HL-60/S4 (cell line): Measurements from ENCODE around the gene DCLK3.

Experiments used
- in situ Hi-C: fragments of 300-500 bp; cut with MboI; formaldehyde crosslinking; loops from 2 replicates; pipeline ENCODE4 v1.14.3; 2022; ENCODE audit warnings: low sequenced_read_pairs

The DCLK3 gene, protein sequence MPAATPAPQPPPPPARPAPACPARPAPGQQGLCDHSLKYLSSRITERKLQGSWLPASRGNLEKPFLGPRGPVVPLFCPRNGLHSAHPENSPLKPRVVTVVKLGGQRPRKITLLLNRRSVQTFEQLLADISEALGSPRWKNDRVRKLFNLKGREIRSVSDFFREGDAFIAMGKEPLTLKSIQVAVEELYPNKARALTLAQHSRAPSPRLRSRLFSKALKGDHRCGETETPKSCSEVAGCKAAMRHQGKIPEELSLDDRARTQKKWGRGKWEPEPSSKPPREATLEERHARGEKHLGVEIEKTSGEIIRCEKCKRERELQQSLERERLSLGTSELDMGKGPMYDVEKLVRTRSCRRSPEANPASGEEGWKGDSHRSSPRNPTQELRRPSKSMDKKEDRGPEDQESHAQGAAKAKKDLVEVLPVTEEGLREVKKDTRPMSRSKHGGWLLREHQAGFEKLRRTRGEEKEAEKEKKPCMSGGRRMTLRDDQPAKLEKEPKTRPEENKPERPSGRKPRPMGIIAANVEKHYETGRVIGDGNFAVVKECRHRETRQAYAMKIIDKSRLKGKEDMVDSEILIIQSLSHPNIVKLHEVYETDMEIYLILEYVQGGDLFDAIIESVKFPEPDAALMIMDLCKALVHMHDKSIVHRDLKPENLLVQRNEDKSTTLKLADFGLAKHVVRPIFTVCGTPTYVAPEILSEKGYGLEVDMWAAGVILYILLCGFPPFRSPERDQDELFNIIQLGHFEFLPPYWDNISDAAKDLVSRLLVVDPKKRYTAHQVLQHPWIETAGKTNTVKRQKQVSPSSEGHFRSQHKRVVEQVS

DNA sequence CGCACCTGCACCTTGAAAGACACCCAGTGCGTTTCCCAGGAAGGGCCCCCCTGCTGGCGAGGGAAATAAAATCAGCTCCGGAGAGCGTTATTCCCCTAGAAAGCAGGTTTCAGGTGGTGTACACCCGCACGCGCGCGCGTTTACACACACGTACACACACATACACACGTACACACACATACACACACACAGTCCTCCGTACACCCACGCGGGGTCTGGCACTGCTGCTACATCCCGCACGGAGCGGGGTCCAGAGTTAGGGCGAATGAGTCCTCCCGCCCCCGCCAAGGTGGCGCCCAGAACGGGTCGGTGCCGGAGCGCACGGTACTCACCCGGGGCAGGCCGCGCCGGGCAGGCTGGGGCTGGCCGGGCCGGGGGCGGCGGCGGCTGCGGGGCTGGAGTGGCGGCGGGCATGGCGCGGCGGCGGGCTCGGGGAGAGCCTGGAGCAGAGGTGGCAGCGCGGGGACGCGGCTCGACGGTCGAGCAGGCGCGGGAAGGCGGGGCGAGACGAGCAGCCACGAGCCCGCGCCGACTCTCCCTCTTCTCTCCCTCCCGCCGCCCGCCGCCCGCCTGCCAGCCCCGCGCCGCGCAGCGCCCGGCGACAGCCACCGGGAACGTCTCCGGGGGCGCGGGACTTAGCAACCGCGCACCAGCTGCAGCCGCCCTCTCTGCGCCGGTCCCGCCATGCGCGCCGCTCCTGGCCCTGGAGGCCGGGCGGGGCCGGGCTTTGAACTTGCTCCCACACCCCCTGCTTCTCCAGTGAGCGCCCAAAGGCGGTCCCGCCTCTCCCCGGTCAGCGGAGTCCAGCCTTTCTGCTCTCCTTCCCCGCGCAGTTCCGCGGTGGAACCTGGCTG lies at the start of gene DCLK3:
TSS of gene DCLK3 (minus strand) at position 704 of the 854 bp plus-strand sequence. CDS start at position 414, 290 bp downstream.
- in situ Hi-C loops, result no loop called here

DNA sequence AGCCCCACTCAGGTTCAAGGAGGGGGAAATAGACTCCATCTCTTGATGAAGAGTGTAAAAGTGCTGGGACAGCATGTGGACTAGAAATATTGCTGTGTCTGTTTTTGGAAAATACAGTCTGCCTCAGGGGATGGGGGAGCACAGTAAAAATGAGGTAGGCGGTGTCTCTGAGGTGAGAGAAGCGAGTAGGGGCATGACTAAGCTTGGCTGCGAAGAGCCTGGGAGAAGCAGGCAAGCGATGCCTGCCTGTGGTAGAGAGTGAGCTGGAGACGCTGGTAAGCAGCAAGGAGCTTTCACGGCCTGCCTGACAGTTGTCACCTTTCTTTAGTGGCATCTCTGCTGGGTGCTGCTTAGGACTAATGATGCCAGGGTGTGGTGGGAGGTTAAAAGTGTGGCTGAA lies 49.0 kb upstream of the DCLK3 start:
- in situ Hi-C loops, result no loop called here

DNA sequence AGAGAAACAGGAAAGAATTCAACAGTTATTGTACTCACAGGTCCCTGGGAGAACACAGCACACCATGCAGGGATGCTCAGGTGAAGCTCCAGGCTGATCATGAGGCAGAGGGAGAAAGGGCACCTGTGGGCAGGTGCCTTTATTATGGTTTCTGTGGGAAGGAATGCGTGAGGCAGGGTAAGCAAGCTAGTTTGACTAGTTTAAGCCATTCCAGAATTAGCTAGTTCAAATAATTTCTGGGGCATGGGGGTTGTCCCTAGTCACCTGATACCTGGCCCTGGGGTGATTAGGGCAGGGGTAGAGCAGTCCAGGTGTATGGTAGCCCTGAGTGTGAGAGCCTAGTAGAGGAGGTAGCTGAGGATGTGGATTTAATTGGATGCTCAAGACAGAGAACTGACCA lies 47.9 kb upstream of the DCLK3 start:
- in situ Hi-C loops, result no loop called here

DNA sequence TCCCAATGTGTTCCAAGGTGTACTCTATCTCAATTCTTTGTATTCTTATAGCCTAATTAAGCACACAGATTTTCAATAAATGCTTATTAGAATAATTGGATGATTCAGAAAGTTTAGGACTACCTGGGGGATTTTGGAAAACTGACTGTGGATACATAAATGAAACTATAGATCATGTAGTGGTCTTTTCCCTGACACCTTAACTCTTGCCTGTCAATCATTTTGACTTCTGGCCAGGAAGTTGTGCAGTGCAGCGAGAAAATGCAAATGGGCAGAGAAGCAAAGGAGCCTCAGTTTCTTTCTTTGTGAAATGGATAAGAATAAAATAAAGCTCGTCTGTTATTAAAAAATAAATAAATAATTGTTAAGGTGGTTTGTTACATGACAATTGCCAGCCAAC lies 47.4 kb upstream of the DCLK3 start:
- in situ Hi-C loops, result no loop called here

DNA sequence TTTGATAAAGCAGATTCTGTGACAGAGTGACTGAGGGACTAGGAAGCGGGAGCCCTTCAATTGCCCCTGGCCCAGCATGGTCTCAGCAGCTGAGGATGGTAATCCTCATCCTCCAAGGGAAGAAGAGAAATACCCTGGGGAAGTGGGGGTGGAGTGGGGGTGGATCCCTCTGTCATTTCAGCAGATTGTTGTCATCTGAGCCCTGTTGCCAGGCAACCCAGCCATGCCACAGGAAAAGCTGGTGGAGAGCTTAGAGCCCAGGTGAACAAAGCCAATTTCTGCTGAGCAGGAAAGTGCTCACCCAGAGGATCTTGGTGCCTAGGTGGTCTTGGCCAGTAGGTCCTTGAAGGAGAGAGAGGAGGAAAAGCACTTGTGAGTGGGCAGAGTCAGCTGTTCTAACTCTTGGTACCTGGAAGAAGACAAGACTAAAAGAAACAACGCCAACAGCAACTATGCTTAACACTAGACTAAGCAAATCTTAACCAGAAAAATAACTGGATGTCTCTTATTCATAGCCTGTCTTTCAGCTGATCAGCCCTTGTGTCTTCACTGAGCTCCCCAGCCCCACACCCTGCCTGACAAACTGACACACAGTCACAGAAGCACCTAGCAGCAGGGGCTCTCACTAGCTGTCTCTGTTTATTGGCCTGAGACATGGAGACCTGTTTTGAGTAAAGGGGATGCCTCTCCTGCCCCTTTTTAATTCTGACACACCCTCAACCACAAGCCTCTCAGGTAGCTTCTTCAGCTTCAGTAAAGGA lies 40.1 kb upstream of the DCLK3 start:
- in situ Hi-C loops, result no loop called here

DNA sequence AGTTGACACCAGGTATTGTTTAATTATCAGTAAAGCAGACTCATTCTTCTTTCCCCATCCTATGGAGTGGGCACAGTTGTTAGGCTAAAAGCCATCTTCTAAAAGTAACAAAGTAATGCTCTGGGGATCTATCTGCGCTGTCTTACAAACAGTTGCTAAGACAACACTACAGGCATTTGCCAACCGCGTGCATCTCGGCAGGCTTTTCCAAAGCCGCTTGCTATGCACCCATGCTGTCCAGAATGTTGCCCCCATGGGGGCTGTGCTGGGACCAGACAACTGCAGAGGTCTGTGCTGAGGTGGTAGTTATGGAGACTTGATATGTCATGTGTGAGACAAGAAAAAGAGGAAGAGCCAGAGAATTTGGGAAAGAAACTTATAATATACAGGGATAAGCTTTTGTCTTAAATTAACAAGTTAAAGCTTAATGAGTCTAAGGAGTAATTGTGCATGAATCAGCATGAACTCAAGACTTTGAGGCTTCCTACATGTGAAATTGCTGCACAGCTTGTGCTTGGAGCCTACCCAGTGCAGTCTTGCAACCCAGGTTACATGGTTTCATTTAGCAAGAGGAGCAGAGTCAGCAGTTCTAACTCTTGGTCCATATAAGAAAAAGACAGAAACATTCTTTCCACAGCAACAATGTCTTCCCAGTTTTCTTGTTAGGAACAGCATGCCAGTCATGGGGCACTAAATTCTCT lies 38.9 kb upstream of the DCLK3 start:
- in situ Hi-C loops, result no loop called here

DNA sequence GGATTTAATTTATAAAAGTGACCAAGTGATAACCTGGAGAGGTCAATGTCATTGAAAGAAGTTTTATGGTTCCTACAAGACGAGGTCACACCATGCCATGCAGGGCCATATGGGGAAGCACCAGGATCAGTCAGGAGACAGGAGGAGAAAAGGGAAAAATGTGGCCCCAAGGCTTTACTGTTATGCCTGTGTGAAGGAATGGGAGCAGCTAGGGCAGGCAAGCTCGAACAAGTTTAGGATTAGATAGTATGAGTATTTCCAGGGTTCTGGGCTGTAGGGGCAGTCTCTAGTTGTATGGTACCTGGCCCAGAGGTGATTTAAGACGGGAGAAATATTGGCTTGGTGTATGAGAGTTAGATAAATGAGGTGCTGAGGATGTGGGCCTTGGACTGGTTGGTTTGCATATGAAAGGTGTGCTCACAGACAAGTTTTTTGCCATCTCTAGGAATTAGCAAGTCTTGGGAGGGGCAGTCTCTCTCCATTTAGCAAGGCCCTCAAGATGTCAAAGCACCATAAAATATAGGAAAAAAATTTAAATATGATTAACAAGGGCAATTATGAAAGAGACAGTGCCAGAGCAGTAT lies 36.3 kb upstream of the DCLK3 start:
- in situ Hi-C loops, result no loop called here

DNA sequence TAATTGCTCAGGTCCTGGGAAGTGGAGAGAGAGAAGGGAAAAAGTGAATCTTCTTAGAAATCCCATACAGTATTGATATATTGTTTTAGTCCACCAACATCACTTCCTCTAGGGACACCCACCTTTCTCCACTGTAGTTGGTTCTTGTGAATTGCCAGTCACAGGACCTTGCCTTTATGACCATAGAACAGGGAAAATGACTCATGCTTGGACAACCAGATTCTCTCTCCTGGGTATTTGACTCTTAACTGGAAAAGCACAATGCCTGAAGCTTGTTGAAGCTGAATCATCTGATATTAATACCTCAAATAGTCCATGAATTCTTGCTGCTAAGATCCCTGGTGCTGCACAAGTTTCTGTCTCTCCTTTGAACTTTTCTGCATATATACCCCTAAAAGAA lies 32.5 kb upstream of the DCLK3 start:
- in situ Hi-C loops, result no loop called here

DNA sequence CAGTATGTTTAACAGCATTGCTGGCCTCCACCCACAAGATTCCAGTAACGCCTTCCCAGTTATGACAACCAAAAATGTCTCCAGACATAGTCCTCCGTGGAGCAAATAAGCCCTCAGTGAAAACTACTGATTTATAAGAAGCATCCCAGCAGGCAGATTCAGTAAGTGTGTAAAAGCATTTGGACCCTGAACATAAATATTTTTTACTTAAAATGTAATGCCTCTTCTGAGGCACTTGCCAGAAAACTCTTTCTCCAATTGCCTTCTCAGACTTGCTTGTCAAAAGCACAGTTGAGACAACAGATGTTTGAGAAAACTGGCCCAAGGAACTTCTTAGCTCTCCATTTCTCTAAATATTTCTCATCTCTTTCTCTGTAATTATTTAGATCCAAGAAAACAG lies 31.8 kb upstream of the DCLK3 start:
- in situ Hi-C loops, result no loop called here

DNA sequence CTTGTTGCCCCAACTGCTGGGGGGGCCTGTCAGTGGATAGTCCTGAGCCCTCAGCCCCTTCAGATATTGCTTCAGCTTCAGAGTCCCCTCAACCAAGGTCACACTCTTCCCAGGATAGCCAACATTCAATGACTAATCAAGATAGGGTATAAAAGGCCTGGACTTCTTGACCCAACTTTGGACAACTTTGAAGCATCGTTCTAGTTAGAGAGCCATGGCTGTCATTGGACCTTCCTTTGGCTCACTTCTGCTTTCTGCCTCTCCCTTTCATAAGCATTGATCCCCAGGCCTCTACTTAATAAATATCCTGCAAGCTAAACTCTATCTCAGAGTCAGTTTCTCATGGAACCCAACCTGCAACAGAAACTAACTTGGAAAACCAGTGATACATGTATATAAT lies 31.3 kb upstream of the DCLK3 start:
- in situ Hi-C loops, result no loop called here

DNA sequence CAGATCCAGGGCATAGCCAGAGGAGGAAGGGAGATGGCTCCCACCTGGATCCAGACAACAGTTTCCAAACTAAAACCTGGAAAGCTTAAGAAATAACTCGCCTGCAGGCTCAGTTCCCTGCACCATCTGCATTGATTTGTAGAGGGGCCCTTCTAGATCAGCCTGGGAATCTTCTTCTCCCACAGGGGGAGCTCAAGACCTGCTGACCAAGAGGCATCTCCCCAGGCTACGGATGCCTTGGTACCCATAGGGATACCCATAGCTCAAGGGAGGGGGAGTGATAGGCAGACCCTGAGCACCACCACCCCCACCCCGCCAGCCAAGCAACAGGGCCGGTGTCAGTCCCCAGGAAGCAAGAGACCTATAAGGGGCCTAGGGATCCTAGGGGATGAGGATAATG lies 28.0 kb upstream of the DCLK3 start:
- in situ Hi-C loops, result no loop called here

DNA sequence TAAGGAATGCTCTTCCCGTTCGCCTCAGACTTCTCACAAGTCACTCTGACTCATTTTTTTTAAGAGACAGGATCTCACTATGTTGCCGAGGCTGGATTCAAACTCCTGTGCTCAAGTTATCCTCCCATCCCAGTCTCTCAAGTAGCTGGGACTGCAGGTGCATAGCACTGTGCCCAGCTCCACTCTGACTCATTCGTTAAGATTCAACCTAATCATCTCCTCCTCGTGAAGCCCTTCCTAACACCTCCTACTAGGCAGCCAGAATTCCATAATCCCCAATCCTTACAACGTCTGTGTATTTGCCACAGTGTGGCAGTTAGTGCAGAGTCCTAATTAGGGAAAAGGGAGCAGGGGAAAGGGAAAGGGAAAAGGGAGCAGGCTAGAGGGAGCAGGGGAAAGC lies 26.4 kb upstream of the DCLK3 start:
- in situ Hi-C loops, result no loop called here

DNA sequence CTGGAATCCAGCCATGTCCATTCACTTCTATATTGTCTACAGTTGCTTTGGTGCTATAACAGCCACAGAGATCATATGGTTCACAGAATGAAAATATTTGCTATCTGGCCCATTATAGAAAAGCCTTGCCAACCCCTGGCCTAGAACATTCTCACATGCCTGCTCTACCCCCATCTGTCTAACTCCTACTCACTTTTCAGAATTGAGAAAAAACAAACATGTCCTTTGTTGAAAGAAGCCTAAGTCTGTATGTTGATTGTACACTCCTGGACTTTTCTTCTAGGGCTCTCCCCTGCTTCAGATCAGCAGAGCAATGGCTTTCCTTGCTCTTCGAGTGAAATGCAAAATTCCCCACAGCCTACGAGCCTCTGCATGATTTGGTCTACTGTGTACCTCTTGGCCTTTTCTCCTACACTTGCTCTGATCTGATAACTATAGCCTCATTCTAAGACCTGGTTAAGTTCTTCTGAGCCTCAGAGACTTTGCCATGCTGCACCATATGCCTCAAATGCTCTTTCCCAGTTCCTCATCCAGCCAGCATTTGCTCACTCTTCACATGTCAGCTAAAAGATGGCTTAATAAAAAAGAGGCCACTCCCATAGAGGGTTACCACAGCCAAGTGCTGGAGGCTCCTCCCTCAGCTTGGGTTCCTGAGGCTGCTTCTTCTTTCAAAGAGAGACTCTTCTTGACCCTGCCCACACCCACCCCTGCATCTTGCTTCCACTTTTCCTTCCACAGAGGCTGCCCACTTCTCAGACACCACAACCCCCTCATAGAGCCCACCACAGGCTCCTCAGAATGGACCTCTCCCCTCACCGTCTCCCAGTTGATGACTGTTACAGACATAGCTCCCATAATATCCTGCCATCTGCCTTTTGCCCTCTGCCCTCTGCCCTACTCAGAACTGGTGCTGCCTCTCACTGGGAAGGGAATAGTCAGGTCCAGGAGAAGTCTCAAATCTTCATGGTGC lies 22.9 kb upstream of the DCLK3 start:
- in situ Hi-C loops, result no loop called here

DNA sequence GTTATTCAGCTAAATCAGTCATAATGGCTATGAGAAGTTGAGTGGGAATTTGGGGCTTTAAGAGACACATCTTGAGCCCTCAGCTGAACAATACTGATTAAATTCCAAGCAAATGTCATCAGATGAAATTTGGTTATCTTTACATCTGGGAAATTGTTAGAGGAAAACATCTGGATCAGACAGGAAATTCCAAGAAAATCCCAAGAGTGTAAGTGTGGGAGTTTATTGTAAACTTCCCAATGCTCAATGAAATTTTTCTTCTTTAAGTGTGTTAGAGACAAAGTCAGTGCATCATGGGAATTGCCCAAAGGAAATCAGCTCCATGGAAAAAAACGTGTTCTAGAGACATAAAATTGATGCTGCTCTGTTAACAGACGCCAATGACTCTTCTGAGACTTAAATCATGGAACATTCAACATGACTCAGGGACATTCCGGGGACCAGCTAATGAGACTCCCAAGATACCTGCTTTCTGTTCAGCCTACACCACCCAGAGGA lies 19.8 kb upstream of the DCLK3 start:
- in situ Hi-C loops, result no loop called here

DNA sequence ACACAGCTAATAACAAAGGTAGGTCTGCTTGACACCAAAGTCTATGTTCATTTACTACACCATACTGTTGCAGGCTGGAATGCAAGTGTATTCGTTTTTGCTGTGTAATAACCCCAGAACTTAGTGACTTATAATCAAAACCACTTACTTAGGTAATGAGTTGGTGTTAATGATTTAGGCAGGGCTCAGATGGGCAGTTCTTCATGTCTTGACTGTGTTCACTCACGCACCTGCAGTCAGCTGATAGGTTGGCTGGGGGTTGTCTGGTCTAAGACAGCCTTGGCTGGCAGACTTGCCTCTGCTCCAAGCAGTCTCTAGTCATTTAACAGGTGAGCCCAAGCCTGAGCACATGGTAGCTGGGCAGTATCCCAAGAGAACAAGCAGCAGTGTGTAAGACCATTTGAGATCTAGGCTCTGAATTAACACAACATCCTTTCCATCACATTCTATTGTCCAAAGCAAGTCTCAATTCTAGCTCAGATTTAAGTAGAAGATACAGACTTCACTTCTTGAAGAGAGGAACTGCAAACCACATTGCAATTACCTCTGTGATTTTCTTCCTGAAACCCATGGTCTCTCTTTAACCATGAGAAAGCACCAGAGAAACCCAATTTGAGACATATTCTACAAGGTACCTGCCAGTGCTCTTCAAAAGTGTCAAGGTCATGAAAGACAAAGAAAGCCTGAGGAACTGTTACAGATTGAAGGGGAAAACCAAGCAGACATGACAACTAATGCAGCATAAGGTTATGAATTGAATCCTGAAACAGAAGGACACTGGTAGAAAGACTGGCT lies 13.3 kb upstream of the DCLK3 start:
- in situ Hi-C loops, result no loop called here

DNA sequence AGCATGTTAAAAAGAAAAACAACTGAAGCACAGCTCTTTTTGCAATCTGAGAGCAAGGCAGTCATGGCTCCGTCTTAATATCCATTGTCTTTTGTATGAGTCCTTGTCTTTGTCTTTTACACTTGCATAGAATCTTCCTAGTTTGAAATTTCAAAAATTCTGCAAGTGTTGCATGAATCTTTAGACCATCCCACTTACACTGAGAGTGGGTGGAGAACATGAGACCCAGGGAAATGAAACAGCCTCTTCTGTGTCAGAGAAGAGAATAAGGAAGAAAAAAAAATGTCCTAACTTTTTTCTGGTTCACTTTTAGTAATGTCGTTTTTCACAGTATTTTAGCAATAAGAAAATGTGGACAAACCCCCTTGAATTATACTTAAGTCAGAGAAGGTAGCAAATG lies 12.1 kb upstream of the DCLK3 start:
- in situ Hi-C loops, result no loop called here

DNA sequence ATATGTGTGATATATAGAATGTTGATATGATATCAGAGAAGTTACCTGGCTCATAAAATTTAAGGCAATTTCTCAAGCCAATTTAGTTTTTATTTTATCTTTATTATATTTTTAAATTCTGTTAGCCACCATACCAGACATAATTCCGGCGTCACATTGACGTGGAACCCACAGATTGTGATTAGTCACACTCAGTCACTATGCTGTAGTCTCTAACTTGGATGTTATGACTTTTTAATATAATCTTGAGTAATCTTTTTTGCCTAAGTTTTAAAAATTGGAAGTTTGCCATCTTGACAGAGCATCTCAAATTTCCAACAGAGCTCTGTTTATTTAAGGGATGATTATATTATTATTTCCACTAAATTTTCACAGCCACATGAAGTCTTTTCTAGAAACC lies 9.7 kb upstream of the DCLK3 start:
- in situ Hi-C loops, result no loop called here
